PFSK-1 (cell line): ENCODE results near the gene PUS1.

ENCODE experiments used
- FOXP2 ChIP-seq: optimal IDR thresholded peaks from 2 replicates; pipeline ENCODE3; 2011; ENCODE audit warnings: borderline replicate concordance, control low read depth, inconsistent platforms; ENCODE audit not compliant: insufficient read depth; ENCODE audit errors: extremely low read length, extremely low read depth
- POLR2AphosphoS5 ChIP-seq: IDR thresholded peaks from 2 replicates; pipeline ENCODE4 v1.6.1; 2012; ENCODE audit warnings: low read depth, mild to moderate bottlenecking, control low read depth, low read length, moderate library complexity
- SIN3A ChIP-seq: IDR thresholded peaks from 2 replicates; pipeline ENCODE4 v1.6.1; 2012; ENCODE audit warnings: mild to moderate bottlenecking, low read length, moderate library complexity, borderline replicate concordance; ENCODE audit not compliant: insufficient read depth
- TAF1 ChIP-seq: IDR thresholded peaks from 2 replicates; pipeline ENCODE4 v1.6.1; 2012; ENCODE audit warnings: low read length, control low read depth, borderline replicate concordance; ENCODE audit not compliant: insufficient read depth
- TF ChIP-seq, protein P1 (sequence below), 2 experiments: IDR thresholded peaks; 2 replicates each; pipeline versions ENCODE4 v1.6.1 to v1.8.0; 2011 to 2012; ENCODE audit warnings: low read depth in 2 of 2, low read length in 2 of 2, control low read depth in 1 of 2, inconsistent platforms in 1 of 2, mild to moderate bottlenecking in 1 of 2, moderate library complexity in 1 of 2; ENCODE audit not compliant: insufficient read depth in 1 of 2

The PUS1 gene

DNA sequence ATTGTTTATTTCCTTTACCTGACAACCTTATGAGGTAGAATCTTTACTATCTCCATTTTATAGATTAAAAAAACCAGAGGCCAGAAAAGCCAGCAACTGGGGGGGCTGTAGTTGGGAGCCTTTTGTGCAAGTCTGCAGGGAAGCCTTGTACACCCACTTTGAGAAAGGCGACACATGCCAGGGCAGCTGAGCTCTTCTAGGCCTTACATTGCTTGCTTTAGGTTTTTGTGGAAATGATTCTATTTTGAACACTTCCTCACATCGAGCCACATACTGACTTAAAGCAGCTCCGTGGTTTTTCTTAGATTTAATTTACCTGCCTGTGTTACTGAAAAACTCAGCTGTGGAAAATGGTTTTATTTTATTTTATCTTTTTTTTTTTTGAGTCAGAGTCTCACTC lies 55.3 kb downstream of the PUS1 start:
- TF ChIP-seq TAF1 (no peak), SIN3A (no peak), FOXP2 (no peak), POLR2AphosphoS5 (no peak)
- TF ChIP-seq, protein P1, sequence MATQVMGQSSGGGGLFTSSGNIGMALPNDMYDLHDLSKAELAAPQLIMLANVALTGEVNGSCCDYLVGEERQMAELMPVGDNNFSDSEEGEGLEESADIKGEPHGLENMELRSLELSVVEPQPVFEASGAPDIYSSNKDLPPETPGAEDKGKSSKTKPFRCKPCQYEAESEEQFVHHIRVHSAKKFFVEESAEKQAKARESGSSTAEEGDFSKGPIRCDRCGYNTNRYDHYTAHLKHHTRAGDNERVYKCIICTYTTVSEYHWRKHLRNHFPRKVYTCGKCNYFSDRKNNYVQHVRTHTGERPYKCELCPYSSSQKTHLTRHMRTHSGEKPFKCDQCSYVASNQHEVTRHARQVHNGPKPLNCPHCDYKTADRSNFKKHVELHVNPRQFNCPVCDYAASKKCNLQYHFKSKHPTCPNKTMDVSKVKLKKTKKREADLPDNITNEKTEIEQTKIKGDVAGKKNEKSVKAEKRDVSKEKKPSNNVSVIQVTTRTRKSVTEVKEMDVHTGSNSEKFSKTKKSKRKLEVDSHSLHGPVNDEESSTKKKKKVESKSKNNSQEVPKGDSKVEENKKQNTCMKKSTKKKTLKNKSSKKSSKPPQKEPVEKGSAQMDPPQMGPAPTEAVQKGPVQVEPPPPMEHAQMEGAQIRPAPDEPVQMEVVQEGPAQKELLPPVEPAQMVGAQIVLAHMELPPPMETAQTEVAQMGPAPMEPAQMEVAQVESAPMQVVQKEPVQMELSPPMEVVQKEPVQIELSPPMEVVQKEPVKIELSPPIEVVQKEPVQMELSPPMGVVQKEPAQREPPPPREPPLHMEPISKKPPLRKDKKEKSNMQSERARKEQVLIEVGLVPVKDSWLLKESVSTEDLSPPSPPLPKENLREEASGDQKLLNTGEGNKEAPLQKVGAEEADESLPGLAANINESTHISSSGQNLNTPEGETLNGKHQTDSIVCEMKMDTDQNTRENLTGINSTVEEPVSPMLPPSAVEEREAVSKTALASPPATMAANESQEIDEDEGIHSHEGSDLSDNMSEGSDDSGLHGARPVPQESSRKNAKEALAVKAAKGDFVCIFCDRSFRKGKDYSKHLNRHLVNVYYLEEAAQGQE (IDR thresholded peaks at IDR 0.05; ENCODE audit: insufficient read depth in 1 of 2, low read depth in 2 of 2, low read length in 2 of 2) = no peak

DNA sequence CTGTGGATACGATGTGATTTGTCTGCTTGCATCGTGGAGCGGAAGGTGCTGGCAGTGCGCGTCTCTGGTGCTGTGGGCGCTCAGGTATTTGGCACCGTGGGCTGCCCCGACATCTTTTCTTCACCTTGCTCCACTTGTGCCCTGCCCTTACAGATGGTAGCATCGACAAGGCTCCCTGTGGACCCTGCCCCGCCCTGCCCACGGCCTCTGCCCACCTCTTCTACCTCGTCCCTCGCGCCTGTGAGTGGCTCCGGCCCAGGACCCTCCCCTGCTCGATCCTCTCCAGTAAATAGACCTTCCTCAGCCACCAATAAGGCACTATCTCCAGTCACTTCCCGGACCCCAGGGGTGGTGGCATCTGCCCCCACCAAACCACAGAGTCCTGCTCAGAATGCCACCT lies 57.3 kb downstream of the PUS1 start:
- TF ChIP-seq SIN3A = no peak
- TF ChIP-seq, protein P1 (IDR thresholded peaks at IDR 0.05; ENCODE audit: insufficient read depth in 1 of 2, low read depth in 2 of 2, low read length in 2 of 2) = no peak
- no peak for TF ChIP-seq TAF1
- no peak for TF ChIP-seq FOXP2
- no peak for TF ChIP-seq POLR2AphosphoS5

DNA sequence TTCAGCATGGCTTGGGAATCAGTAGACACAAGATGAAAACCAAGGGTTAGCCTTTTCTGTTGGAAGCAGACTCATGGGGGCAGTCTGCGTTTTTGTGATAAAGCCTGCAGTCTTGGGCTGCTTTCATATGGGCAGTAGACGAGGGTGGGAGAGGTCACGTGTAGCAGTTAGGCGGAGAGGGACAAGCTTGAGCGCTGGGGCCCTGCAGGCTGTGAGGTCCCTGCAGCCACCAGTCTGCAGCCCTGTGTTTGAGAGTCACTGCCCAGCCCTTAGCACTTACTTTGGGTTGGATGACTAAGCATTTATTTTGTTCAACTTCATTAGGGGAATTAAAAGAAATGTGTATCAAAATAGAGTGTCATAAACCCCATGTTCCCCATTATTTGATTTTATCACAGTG lies 57.8 kb downstream of the PUS1 start:
- TF ChIP-seq POLR2AphosphoS5 (no peak), SIN3A (no peak), TAF1 (no peak), FOXP2 (no peak)
- TF ChIP-seq, protein P1 (IDR thresholded peaks at IDR 0.05; ENCODE audit: insufficient read depth in 1 of 2, low read depth in 2 of 2, low read length in 2 of 2) = no peak

DNA sequence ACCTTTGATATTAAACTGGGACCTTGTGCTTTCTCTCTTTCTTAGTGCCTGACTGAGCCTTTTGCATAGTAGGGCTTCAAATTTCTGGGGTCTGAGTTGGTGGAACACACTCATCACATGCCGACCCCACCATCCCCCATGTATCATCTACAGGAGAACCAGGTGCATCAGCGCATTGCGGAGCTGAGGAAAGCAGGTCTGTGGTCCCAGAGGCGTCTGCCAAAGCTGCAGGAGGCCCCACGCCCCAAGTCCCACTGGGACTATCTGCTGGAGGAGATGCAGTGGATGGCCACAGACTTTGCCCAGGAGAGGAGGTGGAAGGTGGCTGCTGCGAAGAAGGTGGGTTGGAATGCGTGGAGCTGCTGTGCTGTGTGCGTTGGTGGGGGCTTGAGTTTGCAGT lies 58.5 kb downstream of the PUS1 start:
- TF ChIP-seq, protein P1 (IDR thresholded peaks at IDR 0.05; ENCODE audit: insufficient read depth in 1 of 2, low read depth in 2 of 2, low read length in 2 of 2) = no peak
- no peak for TF ChIP-seq POLR2AphosphoS5
- TF ChIP-seq FOXP2 = no peak
- no peak for TF ChIP-seq SIN3A
- no peak for TF ChIP-seq TAF1

DNA sequence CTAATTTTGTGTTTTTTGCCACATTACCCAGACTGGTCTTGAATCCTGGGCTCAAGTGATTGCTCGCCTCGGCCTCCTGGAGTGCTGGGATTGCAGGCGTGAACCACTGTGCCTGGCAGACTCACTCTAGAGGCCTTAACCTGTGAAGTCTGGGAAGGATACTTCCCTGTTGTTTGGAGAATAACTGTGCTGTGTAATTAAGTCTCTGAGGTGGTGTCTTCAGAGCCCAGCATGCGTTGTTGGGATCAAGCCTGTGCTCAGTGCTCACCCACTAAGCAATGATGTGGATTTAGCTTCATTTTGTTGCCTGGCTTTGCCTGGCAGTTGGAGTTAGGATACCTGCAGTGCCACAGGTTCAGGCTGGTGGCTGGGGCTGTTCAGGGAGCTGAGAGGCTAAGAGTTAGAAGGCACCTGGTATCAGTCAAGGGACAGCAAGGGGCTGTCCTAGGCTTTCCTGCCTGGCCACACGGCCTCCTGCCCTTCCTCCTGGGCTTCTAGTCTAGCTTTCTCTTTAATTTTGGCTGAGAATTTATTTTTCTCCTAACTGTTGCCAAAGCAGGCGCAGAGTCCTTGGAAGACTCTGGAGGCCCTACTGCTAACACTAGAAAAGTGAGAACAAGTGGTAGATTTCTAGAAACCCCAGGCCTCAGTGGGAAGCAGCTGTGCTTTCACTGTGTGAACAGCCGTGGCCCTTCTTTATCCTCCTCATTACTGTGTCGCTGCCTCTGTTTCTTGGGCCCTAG lies 59.1 kb downstream of the PUS1 start:
- TF ChIP-seq, protein P1 (IDR thresholded peaks at IDR 0.05; ENCODE audit: insufficient read depth in 1 of 2, low read depth in 2 of 2, low read length in 2 of 2) = no peak
- TF ChIP-seq TAF1 (no peak), POLR2AphosphoS5 (no peak), FOXP2 (no peak), SIN3A (no peak)
